Stimulated activated naive CD4-positive, alpha-beta T cell (primary cell): ENCODE data around the gene SCYGR3.

Experiments used
- DNase-seq, 6 experiments: peaks; one replicate each; lab custom pipeline; 2025; lab: John Stamatoyannopoulos, UW

SCYGR3 gene

GRCh38 chr2:227614740-227615139, at the start of gene SCYGR3:
SCYGR3 (minus strand) TSS chr2:227614840; CDS start chr2:227614840, 0 bp downstream.
- DNase-seq, result no peak

- no peak for DNase-seq
Observed at GRCh38 chr2:227661827-227662226, 47.2 kb upstream of the SCYGR3 start.

GRCh38 chr2:227661025-227661649, 46.5 kb upstream of the SCYGR3 start:
- DNase-seq, result no peak

- no peak for DNase-seq
Observed at GRCh38 chr2:227657199-227657845, 42.7 kb upstream of the SCYGR3 start.

- no peak for DNase-seq
Observed at GRCh38 chr2:227655454-227655853, 40.8 kb upstream of the SCYGR3 start.

- DNase-seq, result no peak
Observed at GRCh38 chr2:227654426-227654825, 39.8 kb upstream of the SCYGR3 start.

- DNase-seq, result no peak
Observed at GRCh38 chr2:227653419-227653818, 38.8 kb upstream of the SCYGR3 start.

- no peak for DNase-seq
Observed at GRCh38 chr2:227643990-227644551, 29.4 kb upstream of the SCYGR3 start.

GRCh38 chr2:227642656-227643055, 28.0 kb upstream of the SCYGR3 start:
- no peak for DNase-seq

GRCh38 chr2:227634201-227634600, 19.6 kb upstream of the SCYGR3 start:
- no peak for DNase-seq

- no peak for DNase-seq
Observed at GRCh38 chr2:227632827-227633226, 18.2 kb upstream of the SCYGR3 start.

GRCh38 chr2:227630322-227630721, 15.7 kb upstream of the SCYGR3 start:
- DNase-seq, result no peak

- DNase-seq, result no peak
Observed at GRCh38 chr2:227629435-227629834, 14.8 kb upstream of the SCYGR3 start.

GRCh38 chr2:227627769-227628168, 13.1 kb upstream of the SCYGR3 start:
- no peak for DNase-seq

- DNase-seq, result no peak
Observed at GRCh38 chr2:227626580-227627151, 12.0 kb upstream of the SCYGR3 start.

- DNase-seq, result no peak
Observed at GRCh38 chr2:227625420-227625819, 10.8 kb upstream of the SCYGR3 start.

- no peak for DNase-seq
Observed at GRCh38 chr2:227623226-227623625, 8.6 kb upstream of the SCYGR3 start.

- DNase-seq, result no peak
Observed at GRCh38 chr2:227617316-227618230, 2.9 kb upstream of the SCYGR3 start, which contains the start of gene SCYGR4. SCYGR4 (plus strand) TSS chr2:227617498; CDS start chr2:227617498, 0 bp downstream.

GRCh38 chr2:227616631-227617030, 2.0 kb upstream of the SCYGR3 start:
- no peak for DNase-seq

GRCh38 chr2:227615906-227616305, 1.3 kb upstream of the SCYGR3 start:
- DNase-seq, result no peak

- DNase-seq, result no peak
Observed at GRCh38 chr2:227615181-227615580, 541 bp upstream of the SCYGR3 start.

- no peak for DNase-seq
Observed at GRCh38 chr2:227614246-227614645, 394 bp downstream of the SCYGR3 start.
